OCI-LY1 (cell line): Measurements from ENCODE around the gene UBR4.

Experiments
- CTCF ChIP-seq: fragments of 200-600 bp; sonication (generic), shearing (Covaris generic); IDR thresholded peaks from 2 replicates; pipeline ENCODE4 v1.5.1; 2017; ENCODE audit warnings: mild to moderate bottlenecking, antibody characterized with exemption, low read length, moderate library complexity, mixed read lengths
- EZH2 ChIP-seq: fragments of 200-600 bp; sonication (generic), shearing (Covaris generic); IDR thresholded peaks from 2 replicates; pipeline ENCODE4 v1.8.0; 2017; ENCODE audit warnings: borderline replicate concordance, mixed run types, mild to moderate bottlenecking, antibody characterized with exemption, low read length, moderate library complexity, mixed read lengths

- TF ChIP-seq CTCF = no peak
- no peak for TF ChIP-seq EZH2
Observed at GRCh38 chr1:19177811-19178210, 32.3 kb downstream of the UBR4 start.
